A549 (cell line): ENCODE data around the gene AKAP6. TPM values are rescaled to one million over a fixed set of nuclear protein-coding genes. Genes with fewer than 3 reads are reported as not detected.

Experiments used
- ATAC-seq, 2 experiments: fragments of 200-7000 bp in 1 of 2; fragments of >200 bp in 1 of 2; cut with Nextera tagmentation in 1 of 2; cut with Tn5 transposase in 1 of 2; 3 replicates each; pipeline versions ENCODE4 v1.8.0 to v1.9.1; 2018 to 2020; ENCODE audit warnings: mild to moderate bottlenecking in 1 of 2, moderate library complexity in 1 of 2
- CTCF ChIA-PET: fragments of 300-600 bp; sonication (Branson Sonifier 250); formaldehyde crosslinking; extraction: SDS; loops from one replicate; lab custom pipeline; 2021; ENCODE audit warnings: antibody characterized with exemption, inconsistent platforms; lab: Yijun Ruan, JAX
- POLR2A ChIA-PET: fragments of 350-600 bp; formaldehyde crosslinking; extraction: SDS; loops from one replicate; lab custom pipeline; 2021; ENCODE audit warnings: antibody characterized with exemption, inconsistent platforms; lab: Yijun Ruan, JAX
- DNase-seq, 2 experiments: peaks; one replicate each; pipeline versions ENCODE4 v3.0.0 to v3.0.0-alpha.2; 2011 to 2016; ENCODE audit warnings: low read depth in 1 of 2, low spot score in 1 of 2
- FAIRE-seq: peaks from 2 replicates; lab custom pipeline; 2011; peaks lifted over from hg19 to GRCh38; lab: Jason Lieb, UNC
- H3K27ac ChIP-seq, 2 experiments: fragments of >200 bp; sonication (Bioruptor Twin); formaldehyde crosslinking; 3 replicates each; pipeline ENCODE4 v1.5.1; 2016 to 2017
- H3K4me1 ChIP-seq: fragments of >200 bp; sonication (Bioruptor Twin); formaldehyde crosslinking; 3 replicates; pipeline ENCODE4 v1.6.1; 2016
- H3K4me2 ChIP-seq: fragments of >200 bp; sonication (Bioruptor Twin); formaldehyde crosslinking; 3 replicates; pipeline ENCODE4 v1.6.1; 2016
- H3K4me3 ChIP-seq: fragments of >200 bp; sonication (Bioruptor Twin); formaldehyde crosslinking; 3 replicates; pipeline ENCODE4 v1.5.1; 2016
- H3K9me3 ChIP-seq: fragments of >200 bp; sonication (Bioruptor Twin); formaldehyde crosslinking; 3 replicates; pipeline ENCODE4 v1.6.1; 2016
- CEBPB ChIP-seq, 2 experiments: fragments of >200 bp in 1 of 2; sonication (Bioruptor Twin) in 1 of 2; formaldehyde crosslinking in 1 of 2; IDR thresholded peaks; 2 replicates each; pipeline ENCODE4 v1.6.1; 2012 to 2016
- CHD4 ChIP-seq: fragments of 200-600 bp; sonication (generic); IDR thresholded peaks from 2 replicates; pipeline ENCODE4 v1.6.1; 2016; ENCODE audit warnings: antibody characterized with exemption, mild to moderate bottlenecking, borderline replicate concordance
- EHF ChIP-seq: fragments of 250-450 bp; sonication (Bioruptor Pico); IDR thresholded peaks from 2 replicates; pipeline ENCODE4 v1.5.0; 2020; ENCODE audit warnings: mild to moderate bottlenecking
- EHMT2 ChIP-seq: fragments of 200-600 bp; sonication (generic); IDR thresholded peaks from 2 replicates; pipeline ENCODE4 v1.6.1; 2016; ENCODE audit warnings: antibody characterized with exemption, low read depth, mild to moderate bottlenecking, moderate library complexity
- ESRRA ChIP-seq: fragments of 150-350 bp; IDR thresholded peaks from 2 replicates; pipeline ENCODE4 v1.6.1; 2014; ENCODE audit warnings: mild to moderate bottlenecking, low read length, borderline replicate concordance
- FOSB ChIP-seq: fragments of 250-450 bp; sonication (Bioruptor Pico); IDR thresholded peaks from 2 replicates; pipeline ENCODE4 v1.5.0; 2020; ENCODE audit warnings: mild to moderate bottlenecking, moderate library complexity
- FOSL2 ChIP-seq, 2 experiments: fragments of 450-650 bp in 1 of 2; fragments of >200 bp in 1 of 2; sonication (Bioruptor Twin) in 1 of 2; formaldehyde crosslinking; IDR thresholded peaks; 2 replicates each; pipeline versions ENCODE4 v1.5.0 to v1.6.1; 2016 to 2020; ENCODE audit warnings: mild to moderate bottlenecking in 1 of 2, moderate library complexity in 1 of 2
- GATA3 ChIP-seq: IDR thresholded peaks from 2 replicates; pipeline ENCODE4 v1.6.1; 2012; ENCODE audit warnings: borderline replicate concordance
- HDAC2 ChIP-seq: fragments of 200-600 bp; sonication (generic); IDR thresholded peaks from 2 replicates; pipeline ENCODE4 v1.6.1; 2016
- HEYL ChIP-seq: fragments of 250-450 bp; sonication (Bioruptor Pico); IDR thresholded peaks from 2 replicates; pipeline ENCODE4 v1.8.0; 2021; ENCODE audit warnings: mild to moderate bottlenecking, moderate library complexity
- HOXA7 ChIP-seq: fragments of 250-450 bp; sonication (Bioruptor Pico); IDR thresholded peaks from 2 replicates; pipeline ENCODE4 v1.5.0; 2020; ENCODE audit warnings: mild to moderate bottlenecking, moderate library complexity
- KDM5A ChIP-seq: fragments of 200-600 bp; sonication (generic); IDR thresholded peaks from 2 replicates; pipeline ENCODE4 v1.6.1; 2016; ENCODE audit warnings: antibody characterized with exemption, mild to moderate bottlenecking
- MYC ChIP-seq: IDR thresholded peaks from 2 replicates; pipeline ENCODE4 v1.6.1; 2012; ENCODE audit warnings: mild to moderate bottlenecking, inconsistent platforms, low read length, improper control_type of control experiment, borderline replicate concordance
- NFE2L2 ChIP-seq: fragments of 150-350 bp; conservative IDR thresholded peaks from 2 replicates; pipeline ENCODE4 v1.6.1; 2014; ENCODE audit warnings: low read length
- POLR2A ChIP-seq: IDR thresholded peaks from 2 replicates; pipeline ENCODE4 v1.6.1; 2012; ENCODE audit warnings: mild to moderate bottlenecking, low read length
- POLR2AphosphoS2 ChIP-seq: conservative IDR thresholded peaks from 2 replicates; pipeline ENCODE4 v1.6.1; 2012; ENCODE audit warnings: low read length, improper control_type of control experiment, inconsistent platforms
- RAD21 ChIP-seq, 2 experiments: fragments of >200 bp in 1 of 2; sonication (Bioruptor Twin) in 1 of 2; formaldehyde crosslinking in 1 of 2; IDR thresholded peaks in 1 of 2; conservative IDR thresholded peaks in 1 of 2; 2 replicates in 1 of 2; 3 replicates in 1 of 2; pipeline ENCODE4 v1.6.1; 2012 to 2018; ENCODE audit warnings: inconsistent platforms in 1 of 2
- WGBS: methylation state at CpG from one replicate; pipeline ENCODE4 v1.1.6; 2017; ENCODE audit errors: missing lambda C conversion rate; 5-methylcytosine and 5-hydroxymethylcytosine counted together
- polyA plus RNA-seq, 4 experiments: library from polyadenylated mRNA; depleted of rRNA in 3 of 4; stranded (reverse); fragments of >200 nt; fragmentation: RNase III in 1 of 4; extraction: RNeasy Plus Mini Kit Qiagen cat#74134 plus additional on column Dnase treatment in 1 of 4; gene quantifications; 2 replicates in 3 of 4; 3 replicates in 1 of 4; pipeline ENCODE4 v1.2.3, GENCODE V29; 2011 to 2017
- TF ChIP-seq, protein P1 (sequence below): fragments of 150-350 bp; IDR thresholded peaks from 2 replicates; pipeline ENCODE4 v1.6.1; 2014; ENCODE audit warnings: low read depth, mild to moderate bottlenecking, low read length
- TF ChIP-seq, protein P2 (sequence below): IDR thresholded peaks from 2 replicates; pipeline ENCODE4 v1.6.1; 2012
- TF ChIP-seq, protein P3 (sequence below): IDR thresholded peaks from 2 replicates; pipeline ENCODE4 v1.6.1; 2012; ENCODE audit warnings: low read depth, borderline replicate concordance

AKAP6 gene
- polyA plus RNA-seq, 2 of the 4 experiments (the other 2 are of a cell fraction): 0.27 to 1.9 TPM

DNA sequence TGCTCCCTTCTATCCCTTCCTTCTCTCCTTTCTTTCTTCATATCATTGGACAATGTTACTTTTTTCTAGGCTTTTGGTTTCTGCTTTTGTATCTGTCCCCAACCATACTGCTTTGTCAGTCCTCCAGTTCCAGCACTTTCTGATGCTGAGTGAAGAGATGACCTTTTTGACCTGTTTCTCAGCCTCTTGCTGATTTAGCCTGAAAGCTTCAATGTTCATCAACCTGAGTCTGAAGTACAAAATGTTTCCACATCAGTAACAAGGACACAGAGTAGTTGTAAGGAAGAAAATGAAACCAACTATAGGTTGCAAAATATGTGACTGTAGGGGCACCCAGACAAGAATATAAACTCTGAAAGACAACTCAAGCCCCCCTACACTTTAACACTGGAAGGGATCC lies 25.2 kb upstream of the AKAP6 start:
- Histone ChIP-seq H3K4me1 (peaks cover 26% of the 10 kb centered on the region), H3K4me2 (no peak overlapping the region), H3K9me3 (no peaks in the 10 kb centered on the region), H3K4me3 (no peak overlapping the region), H3K27ac (no peak overlapping the region)
- no peak for FAIRE-seq
- POLR2A ChIA-PET: no interaction called here
- CTCF ChIA-PET: no interaction called here
- ATAC-seq: no peak
- no peak for DNase-seq
- no peak for TF ChIP-seq GATA3
- TF ChIP-seq EHMT2: no peak
- no peak for TF ChIP-seq CHD4
- TF ChIP-seq EHF (CRISPR knock-in tag): no peak
- no peak for TF ChIP-seq HEYL
- TF ChIP-seq KDM5A: no peak
- TF ChIP-seq, protein P1, sequence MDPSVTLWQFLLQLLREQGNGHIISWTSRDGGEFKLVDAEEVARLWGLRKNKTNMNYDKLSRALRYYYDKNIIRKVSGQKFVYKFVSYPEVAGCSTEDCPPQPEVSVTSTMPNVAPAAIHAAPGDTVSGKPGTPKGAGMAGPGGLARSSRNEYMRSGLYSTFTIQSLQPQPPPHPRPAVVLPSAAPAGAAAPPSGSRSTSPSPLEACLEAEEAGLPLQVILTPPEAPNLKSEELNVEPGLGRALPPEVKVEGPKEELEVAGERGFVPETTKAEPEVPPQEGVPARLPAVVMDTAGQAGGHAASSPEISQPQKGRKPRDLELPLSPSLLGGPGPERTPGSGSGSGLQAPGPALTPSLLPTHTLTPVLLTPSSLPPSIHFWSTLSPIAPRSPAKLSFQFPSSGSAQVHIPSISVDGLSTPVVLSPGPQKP: no peak
- no peak for TF ChIP-seq POLR2AphosphoS2
- no peak for TF ChIP-seq RAD21 (conservative IDR thresholded peaks at IDR 0.05 in 1 of 2, IDR thresholded peaks at IDR 0.05 in 1 of 2)
- no peak for TF ChIP-seq FOSB
- TF ChIP-seq, protein P2, sequence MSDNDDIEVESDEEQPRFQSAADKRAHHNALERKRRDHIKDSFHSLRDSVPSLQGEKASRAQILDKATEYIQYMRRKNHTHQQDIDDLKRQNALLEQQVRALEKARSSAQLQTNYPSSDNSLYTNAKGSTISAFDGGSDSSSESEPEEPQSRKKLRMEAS: no peak
- TF ChIP-seq CEBPB (IDR thresholded peaks at IDR 0.05): no peak
- no peak for TF ChIP-seq ESRRA
- TF ChIP-seq POLR2A: no peak
- no peak for TF ChIP-seq FOSL2 (IDR thresholded peaks at IDR 0.05)
- TF ChIP-seq FOSL2 (CRISPR knock-in tag; IDR thresholded peaks at IDR 0.05): no peak
- no peak for TF ChIP-seq MYC
- TF ChIP-seq HDAC2: no peak

DNA sequence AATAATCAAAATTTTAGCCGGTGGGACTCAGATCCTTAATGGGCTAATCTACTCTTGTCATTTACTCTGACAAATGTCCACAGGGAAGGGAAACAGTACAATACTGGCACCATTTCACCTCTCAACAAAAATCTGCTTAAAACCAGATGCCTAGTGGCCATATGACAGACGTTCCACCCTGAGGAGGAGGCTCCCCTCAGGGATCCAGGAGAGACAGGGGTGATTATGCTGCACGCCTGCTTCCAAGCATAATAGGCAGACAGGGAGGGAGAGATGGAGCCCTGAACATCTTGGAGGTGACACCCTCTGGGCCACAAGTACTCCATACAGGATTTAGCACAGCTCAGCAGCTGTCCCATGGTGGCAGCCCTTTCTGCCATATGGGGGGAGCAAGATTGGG lies 24.8 kb upstream of the AKAP6 start:
- CTCF ChIA-PET: no interaction called here

DNA sequence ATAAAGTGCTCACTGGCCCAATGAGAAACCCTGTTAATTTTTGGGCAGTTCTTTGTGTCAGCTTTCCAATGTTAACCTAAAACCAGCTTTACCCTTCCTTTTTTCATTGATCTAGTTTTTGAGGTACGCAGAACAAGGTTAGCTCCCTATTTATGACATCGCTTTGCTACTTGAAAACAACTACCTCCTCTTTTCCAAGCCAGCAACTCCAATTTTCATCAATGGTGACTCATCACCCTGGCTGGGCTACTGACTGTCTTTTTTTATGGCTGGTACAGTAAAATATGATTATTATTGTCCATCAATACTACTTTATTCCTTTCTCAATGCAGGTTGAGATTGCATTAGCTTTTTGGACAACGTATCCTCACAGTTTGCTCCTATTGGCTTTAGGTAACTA lies 22.5 kb upstream of the AKAP6 start:
- ChIA-PET CTCF (interaction anchor here (1.7 kb wide), 1 partner anchor 9 kb away, joined by 8 read pairs; no protein-coding TSS in a partner anchor), POLR2A (no interaction called here)
- TF ChIP-seq ESRRA (no peak), NFE2L2 (no peak), FOSL2 (IDR thresholded peaks at IDR 0.05) (no peak), FOSL2 (CRISPR knock-in tag; IDR thresholded peaks at IDR 0.05) (peak; percentile 59)
- H3K4me2 ChIP-seq: 0 out of 3 replicates have a peak overlapping the region, but pooled peaks have one; percentile 4
- H3K4me3 ChIP-seq: no peak overlapping the region
- DNase-seq: no peak
- FAIRE-seq: peak; percentile 56
- no peak for ATAC-seq
- H3K27ac ChIP-seq: no peak overlapping the region
- no peaks in the 10 kb centered on the region for H3K9me3 ChIP-seq
- peaks cover 30% of the 10 kb centered on the region for H3K4me1 ChIP-seq
- WGBS: 87% methylated on average over 3 of the region's 3 CpGs

More for the DNA sequence above, 24.8 kb upstream of the AKAP6 start:
- DNase-seq (no peak), ATAC-seq (no peak), FAIRE-seq (no peak)
- Histone ChIP-seq H3K4me1 (peaks cover 27% of the 10 kb centered on the region), H3K9me3 (no peaks in the 10 kb centered on the region), H3K27ac (no peak overlapping the region), H3K4me2 (no peak overlapping the region), H3K4me3 (no peak overlapping the region)
- POLR2A ChIA-PET: no interaction called here
- WGBS: 69% methylated on average over 3 of the region's 3 CpGs
- TF ChIP-seq FOSL2 (IDR thresholded peaks at IDR 0.05) (no peak), FOSL2 (CRISPR knock-in tag; IDR thresholded peaks at IDR 0.05) (no peak), POLR2A (no peak), HOXA7 (no peak), KDM5A (no peak)
- TF ChIP-seq, protein P3, sequence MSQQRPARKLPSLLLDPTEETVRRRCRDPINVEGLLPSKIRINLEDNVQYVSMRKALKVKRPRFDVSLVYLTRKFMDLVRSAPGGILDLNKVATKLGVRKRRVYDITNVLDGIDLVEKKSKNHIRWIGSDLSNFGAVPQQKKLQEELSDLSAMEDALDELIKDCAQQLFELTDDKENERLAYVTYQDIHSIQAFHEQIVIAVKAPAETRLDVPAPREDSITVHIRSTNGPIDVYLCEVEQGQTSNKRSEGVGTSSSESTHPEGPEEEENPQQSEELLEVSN: no peak
